GM18505 (cell line): ENCODE measurements around the gene QSOX2.

Experiments used
- ATAC-seq: cut with Tn5 transposase; IDR thresholded peaks from one replicate; pipeline ENCODE4 v1.9.1; 2021; ENCODE audit not compliant: unreplicated experiment
- POLR2A ChIP-seq: IDR thresholded peaks from 4 replicates; pipeline ENCODE4 v1.6.1; 2011; ENCODE audit warnings: borderline replicate concordance; ENCODE audit not compliant: insufficient read depth, insufficient read length; ENCODE audit errors: extremely low read depth

QSOX2 gene

DNA sequence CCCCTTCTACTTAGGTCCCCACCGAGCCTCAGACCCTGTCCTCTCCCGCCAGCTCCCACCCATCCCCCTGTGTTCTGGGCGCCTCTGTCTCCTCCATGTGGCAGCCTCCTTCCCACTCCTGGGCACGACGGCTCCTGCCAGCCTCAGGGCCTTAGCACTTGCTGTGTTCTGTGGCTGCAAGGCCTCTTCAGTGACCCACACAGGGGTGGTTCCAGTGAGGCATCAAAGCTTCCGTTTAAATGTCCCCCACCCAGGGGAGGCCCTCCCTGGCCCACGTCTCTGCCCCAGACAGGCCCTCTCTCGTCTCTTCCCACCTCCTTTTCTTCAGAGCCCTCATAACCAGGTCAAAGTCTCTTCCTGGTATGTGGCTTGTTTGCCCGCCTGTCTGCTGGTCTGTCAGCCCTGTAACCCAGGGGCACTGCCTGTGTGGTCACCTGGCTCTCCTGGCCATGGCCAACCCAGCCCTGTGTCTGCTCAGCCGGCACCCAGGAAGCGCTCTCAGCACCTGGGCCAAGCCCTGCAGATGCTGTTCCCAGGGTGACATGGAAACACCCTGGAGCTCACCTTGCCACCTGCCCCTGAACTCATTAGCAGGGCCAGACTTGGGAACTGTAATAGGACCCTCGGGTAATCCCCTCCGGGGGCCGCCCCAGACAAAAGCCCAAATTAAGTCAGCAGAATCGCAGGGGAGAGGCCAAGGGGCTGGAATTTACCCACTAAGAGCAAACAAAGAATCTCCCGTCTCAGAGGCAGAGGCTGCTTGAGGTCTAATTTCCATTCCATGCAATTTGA is 74.4 kb downstream of the QSOX2 start:
- TF ChIP-seq POLR2A, result no peak

DNA sequence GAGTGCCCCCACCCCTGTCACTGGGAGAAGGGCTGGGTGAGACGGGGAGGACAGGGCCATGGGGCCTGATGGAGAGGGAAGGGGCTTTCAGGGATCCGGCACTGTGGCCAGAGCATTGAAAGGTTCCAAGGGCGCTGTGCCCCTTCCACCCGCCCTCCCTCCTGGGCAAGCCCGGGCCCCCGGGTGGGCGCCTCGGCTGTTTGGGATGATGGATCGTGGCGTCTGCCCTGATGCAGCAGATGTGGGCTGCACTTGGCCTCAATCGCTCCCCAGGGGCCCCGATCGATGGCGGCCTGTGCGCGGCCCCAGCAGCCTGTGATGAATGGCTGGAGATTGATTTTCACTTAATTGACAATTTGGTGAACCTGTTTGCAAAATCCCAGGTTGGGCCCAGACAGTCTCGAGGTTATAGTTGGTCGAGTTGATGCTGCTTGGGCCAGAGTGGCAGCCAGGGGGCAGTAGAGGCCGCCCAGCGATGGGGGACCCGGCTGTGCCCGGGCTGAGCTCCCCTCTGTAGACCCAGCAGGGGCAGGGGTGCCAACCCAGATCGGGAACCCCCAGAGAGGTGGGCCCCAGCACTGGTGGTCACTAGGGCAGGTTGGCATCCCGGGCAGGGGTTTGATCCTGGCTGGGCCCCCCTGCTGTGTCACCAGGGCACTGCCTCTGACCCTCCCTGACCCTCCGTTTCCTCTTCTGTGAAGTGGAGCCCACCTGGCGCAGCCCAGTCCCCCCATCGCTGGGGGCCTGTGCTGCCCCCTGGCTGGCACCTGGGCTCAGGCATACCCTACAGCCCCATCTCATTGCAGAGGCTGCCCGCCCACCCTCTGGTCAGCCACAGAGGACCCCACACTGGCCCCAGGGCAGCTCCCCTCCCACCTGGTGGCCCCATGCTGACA is 75.4 kb downstream of the QSOX2 start:
- TF ChIP-seq POLR2A, result no peak
- no peak for ATAC-seq

More for the DNA sequence above, 74.4 kb downstream of the QSOX2 start:
- no peak for ATAC-seq

DNA sequence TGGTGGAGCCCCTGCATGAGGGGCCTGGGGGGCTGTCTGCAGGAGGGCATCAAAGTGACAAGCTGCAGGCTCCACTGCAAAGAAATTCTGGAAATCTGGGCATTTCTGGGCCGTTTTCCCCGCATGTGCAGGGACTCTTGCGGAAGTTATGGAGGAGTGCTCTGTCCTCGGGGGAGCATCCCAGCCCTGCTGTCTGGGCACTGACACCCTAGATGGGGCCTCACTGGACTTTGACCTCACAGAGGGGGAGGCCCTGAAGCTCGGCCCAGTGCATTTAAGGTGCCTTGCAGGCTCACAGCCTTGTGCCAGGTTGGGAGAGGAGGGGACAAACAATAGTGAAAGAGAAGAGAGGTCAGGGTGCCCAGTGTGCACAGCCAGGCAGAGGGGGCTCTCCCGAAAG is 76.1 kb downstream of the QSOX2 start:
- no peak for ATAC-seq
- no peak for TF ChIP-seq POLR2A

DNA sequence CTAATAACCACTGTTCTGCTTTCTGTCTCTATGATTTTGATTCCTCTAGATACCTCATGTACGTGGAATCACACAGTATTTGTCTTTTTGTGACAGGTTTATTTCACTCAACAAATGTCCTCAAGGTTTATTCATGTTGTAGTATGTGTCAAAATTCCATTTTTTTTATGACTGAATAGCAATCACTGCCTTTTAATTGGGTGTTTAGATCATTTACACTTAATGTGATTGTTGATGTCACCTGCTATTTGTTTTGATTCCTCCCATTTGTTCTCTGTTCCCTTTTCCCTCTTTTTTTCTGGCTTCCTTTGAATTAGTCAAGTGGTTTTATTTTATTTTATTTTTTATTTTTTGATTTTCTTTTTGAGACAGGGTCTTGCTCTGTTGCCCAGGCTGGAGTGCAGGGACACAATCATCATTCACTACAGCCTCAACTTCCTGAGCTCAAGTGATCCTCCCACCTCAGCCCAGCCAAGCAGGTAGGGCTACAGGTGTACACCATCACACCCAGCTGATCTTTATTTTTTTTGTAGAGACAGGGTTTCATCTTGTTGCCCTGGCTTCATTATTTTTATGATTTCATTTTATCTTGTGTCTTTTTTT is 82.3 kb downstream of the QSOX2 start:
- TF ChIP-seq POLR2A, result no peak
- no peak for ATAC-seq

DNA sequence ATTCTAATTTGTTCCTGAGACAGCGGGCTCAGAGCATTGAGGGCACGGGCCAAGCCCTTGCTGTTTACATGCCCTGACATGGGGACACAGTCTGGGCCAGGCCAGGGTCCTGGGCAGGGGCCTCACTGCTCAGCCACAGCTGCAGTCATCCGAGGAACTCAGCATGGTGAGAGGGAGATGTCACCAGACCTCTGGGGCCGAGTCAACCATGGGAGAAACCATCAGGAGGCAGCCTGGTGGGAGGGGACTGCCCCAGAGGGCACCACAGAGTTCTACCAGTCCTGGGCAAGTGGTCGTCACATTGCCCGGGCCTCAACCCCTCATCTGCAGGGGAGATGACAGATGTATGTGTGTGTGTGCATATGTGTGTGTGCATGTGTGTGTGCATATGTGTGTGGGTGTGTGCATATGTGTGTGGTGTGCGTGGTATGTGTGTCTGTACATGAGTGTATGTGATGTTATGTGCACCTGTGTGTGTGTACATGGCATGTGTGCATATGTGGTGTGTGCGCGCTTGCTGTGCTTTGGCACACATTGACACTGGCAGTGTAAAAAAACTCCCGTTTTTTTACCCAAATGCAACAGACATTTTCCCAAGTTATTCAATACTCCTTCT is 84.5 kb downstream of the QSOX2 start:
- no peak for ATAC-seq
- TF ChIP-seq POLR2A, result no peak

DNA sequence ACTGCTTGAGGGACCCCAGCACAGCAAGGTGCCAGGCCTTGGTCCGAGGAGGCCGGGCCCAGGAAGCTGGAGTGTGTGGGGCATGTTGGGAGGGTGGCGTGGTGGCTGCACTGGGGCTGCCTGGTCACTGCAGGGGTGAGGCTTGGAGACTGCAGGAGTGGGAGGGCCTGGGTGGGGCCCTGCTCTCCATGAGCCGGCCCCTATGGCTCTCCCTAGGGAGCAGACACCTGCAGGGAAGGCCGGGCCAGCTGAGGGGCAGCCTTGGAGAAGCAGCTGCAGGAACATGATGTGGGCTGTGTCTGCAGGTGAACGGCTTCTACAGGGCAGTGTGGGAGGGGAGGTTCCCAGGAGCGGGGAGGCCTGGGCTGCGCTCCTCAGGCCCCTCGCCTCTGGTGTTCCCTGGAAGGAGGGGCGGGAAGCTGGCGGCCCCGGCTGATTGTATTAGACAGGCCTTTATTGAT is 85.2 kb downstream of the QSOX2 start:
- no peak for ATAC-seq
- no peak for TF ChIP-seq POLR2A

DNA sequence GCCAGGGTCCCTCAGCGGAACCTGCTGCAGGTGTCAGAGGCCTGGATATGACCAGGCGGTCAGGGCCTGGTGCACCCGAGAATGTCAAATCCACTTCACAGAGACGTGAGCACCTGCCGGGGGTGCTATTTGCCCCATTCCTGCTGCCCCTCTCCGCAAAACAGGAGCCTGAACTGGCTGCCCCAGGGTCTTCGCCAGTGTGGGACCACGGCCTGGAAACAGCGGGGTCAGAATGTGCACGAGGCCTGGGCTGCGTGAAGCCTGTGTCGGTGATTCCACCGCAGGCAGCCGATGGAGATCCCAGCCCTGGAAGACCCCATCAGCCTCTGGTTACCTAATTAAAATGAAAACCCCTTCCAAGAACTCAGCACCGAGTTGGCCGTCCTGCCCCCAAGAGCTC is 85.8 kb downstream of the QSOX2 start:
- no peak for ATAC-seq
- TF ChIP-seq POLR2A, result no peak

DNA sequence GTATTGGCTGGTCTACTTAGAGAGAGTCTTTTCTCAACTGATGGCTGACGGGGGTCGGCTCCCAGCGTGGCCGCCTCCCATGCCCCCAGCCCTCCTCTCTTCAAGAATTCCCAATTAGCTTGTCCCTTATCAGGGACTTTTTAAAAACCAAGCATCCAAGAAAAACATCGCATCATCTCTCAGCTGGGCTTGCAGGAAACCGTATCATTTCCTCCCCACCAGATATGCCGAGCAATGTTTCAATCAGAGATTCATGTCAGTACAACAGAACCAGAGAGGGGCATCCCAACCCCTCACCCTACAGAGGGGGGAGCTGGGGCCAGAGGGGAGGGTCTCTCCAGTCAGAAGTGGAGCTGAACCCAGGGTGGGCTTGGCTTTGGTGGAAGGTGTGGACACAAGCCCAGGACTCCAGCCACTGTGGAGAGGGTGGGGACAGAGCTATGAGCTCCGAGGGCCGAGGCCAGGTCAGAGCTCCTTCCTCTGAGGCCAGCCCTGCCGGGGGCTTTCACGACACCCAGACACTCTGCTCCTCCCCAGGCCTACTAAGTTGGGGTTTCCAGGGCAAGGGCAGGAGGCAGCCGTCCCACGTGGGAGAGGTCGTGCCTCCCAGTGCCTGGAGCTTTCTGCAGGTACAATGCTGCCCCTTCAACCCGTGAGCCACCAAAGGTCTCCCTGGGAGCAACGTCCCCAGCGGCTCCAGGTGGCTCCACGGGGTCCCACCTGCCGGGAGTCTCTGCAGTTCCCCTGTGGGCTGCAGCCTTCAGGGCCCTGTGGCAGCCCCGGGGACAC is 87.9 kb downstream of the QSOX2 start:
- no peak for TF ChIP-seq POLR2A
- ATAC-seq, result no peak
